Mucosa of descending colon (tissue), 3 donors: Measurements from ENCODE around the gene FABP3. TPM values are rescaled to one million over a fixed set of nuclear protein-coding genes. Genes with fewer than 3 reads are reported as not detected.

ENCODE experiments used
- ATAC-seq: fragments of 200-7000 bp; cut with Tn5 transposase; one replicate; pipeline ENCODE4 v1.9.1; 2020; ENCODE audit warnings: mild to moderate bottlenecking, moderate library complexity
- DNase-seq, 3 donors: peaks; one replicate each; pipeline ENCODE4 v3.0.0-alpha.2; 2020
- H3K36me3 ChIP-seq: fragments of 200-600 bp; one replicate; pipeline ENCODE4 v1.8.0; 2021; ENCODE audit warnings: low read depth, mild to moderate bottlenecking
- H3K4me1 ChIP-seq: fragments of 200-600 bp; one replicate; pipeline ENCODE4 v1.8.0; 2021; ENCODE audit warnings: low read depth, mild to moderate bottlenecking
- H3K4me3 ChIP-seq: fragments of 200-600 bp; one replicate; pipeline ENCODE4 v1.8.0; 2021; ENCODE audit warnings: mild to moderate bottlenecking
- H3K9me3 ChIP-seq: fragments of 200-600 bp; one replicate; pipeline ENCODE4 v1.8.0; 2021; ENCODE audit warnings: mild to moderate bottlenecking
- CTCF ChIP-seq: fragments of 200-600 bp; IDR thresholded peaks from one replicate; pipeline ENCODE4 v1.8.0; 2022; ENCODE audit warnings: antibody characterized with exemption, mild to moderate bottlenecking
- intact Hi-C, 2 donors: fragments of 100-400 bp; cut with DNase I in 1 of 2; cut with micrococcal nuclease in 1 of 2; formaldehyde crosslinking; loops; one replicate each; pipeline versions ENCODE4 v1.11.0 to v1.11.1; 2022; cut with DNase I, micrococcal nuclease
- total RNA-seq, 3 donors: library from RNA; stranded (reverse); fragmentation: NEBNext Ultra II Directional in 2 of 3; extraction: Animal tissue kit (Norgen Biotek cat#: 25700) in 2 of 3; gene quantifications; one replicate each; pipeline versions ENCODE4 v1.2.1 to v1.2.4, GENCODE V29; 2021 to 2023
- donor health status: DM: no; HTN: no; CAD: no; lungs with moderate emphysema.
- donor health status: DM: no; HTN: no; CAD: no.
- donor health status: DM: no; HTN: yes; CAD: no.

Gene FABP3
- total RNA-seq, 3 donors from 2014 or later, result 5.6 to 7.8 (median 7.1) TPM

GRCh38 chr1:31380181-31380580 is 7.3 kb upstream of the FABP3 start:
- H3K4me1 ChIP-seq, result peaks cover 29% of the 10 kb centered on the region
- no peak for ATAC-seq

GRCh38 chr1:31378001-31378400 is 5.1 kb upstream of the FABP3 start:
- Histone ChIP-seq H3K36me3 (no peaks in the 10 kb centered on the region), H3K4me1 (peaks cover 34% of the 10 kb centered on the region), H3K9me3 (no peaks in the 10 kb centered on the region), H3K4me3 (no peak overlapping the region)
- TF ChIP-seq CTCF, result no peak
- DNase-seq (no peak), ATAC-seq (no peak)
- intact Hi-C loops, result no loop called here

More at GRCh38 chr1:31380181-31380580, 7.3 kb upstream of the FABP3 start:
- Histone ChIP-seq H3K4me3 (no peak overlapping the region), H3K9me3 (no peaks in the 10 kb centered on the region), H3K36me3 (no peaks in the 10 kb centered on the region)
- no peak for TF ChIP-seq CTCF
- intact Hi-C loops, result no loop called here
- peak in 1 of 3 donors; percentile 27 for DNase-seq

- intact Hi-C loops, result no loop called here
- H3K4me1 ChIP-seq, result peaks cover 35% of the 10 kb centered on the region
- no peak overlapping the region for H3K4me3 ChIP-seq
- H3K36me3 ChIP-seq, result no peaks in the 10 kb centered on the region
- ATAC-seq (no peak), DNase-seq (no peak)
- no peak for TF ChIP-seq CTCF
- H3K9me3 ChIP-seq, result no peaks in the 10 kb centered on the region
Measured at GRCh38 chr1:31377364-31377863, 4.5 kb upstream of the FABP3 start.

- ATAC-seq (no peak), DNase-seq (peak in 1 of 3 donors; percentile 31)
- Histone ChIP-seq H3K36me3 (no peaks in the 10 kb centered on the region), H3K4me1 (peaks cover 30% of the 10 kb centered on the region), H3K9me3 (no peaks in the 10 kb centered on the region), H3K4me3 (no peak overlapping the region)
- no peak for TF ChIP-seq CTCF
- intact Hi-C loops, result no loop called here
Measured at GRCh38 chr1:31376375-31377134, 3.7 kb upstream of the FABP3 start.

- no peak for TF ChIP-seq CTCF
- Histone ChIP-seq H3K9me3 (no peaks in the 10 kb centered on the region), H3K4me1 (peaks cover 27% of the 10 kb centered on the region), H3K36me3 (no peaks in the 10 kb centered on the region), H3K4me3 (no peak overlapping the region)
- intact Hi-C loops, result no loop called here
- no peak for ATAC-seq
- DNase-seq, result no peak
Measured at GRCh38 chr1:31374511-31375196, 1.8 kb upstream of the FABP3 start.
